Measurements from ENCODE around the gene SORD.
"Not testable (repeated sequence)": the region's sequence is repeated elsewhere in the genome, so short reads cannot be mapped to it uniquely, and the experiment has no call there.

- not testable (repeated sequence) for TF ChIP-seq CTCF, POLR2A (IDR thresholded peaks at IDR 0.05)
These were observed 21.3 kb downstream of the SORD start for GRCh38 chr15:45044270-45044669.
